ENCODE data around the gene PAMR1. TPM values are rescaled to one million over a fixed set of nuclear protein-coding genes. Genes with fewer than 3 reads are reported as not detected.

Gene PAMR1
- total RNA-seq, 4 donors from 2014 or later, result 2.6 to 15.6 (median 6.0) TPM

DNA sequence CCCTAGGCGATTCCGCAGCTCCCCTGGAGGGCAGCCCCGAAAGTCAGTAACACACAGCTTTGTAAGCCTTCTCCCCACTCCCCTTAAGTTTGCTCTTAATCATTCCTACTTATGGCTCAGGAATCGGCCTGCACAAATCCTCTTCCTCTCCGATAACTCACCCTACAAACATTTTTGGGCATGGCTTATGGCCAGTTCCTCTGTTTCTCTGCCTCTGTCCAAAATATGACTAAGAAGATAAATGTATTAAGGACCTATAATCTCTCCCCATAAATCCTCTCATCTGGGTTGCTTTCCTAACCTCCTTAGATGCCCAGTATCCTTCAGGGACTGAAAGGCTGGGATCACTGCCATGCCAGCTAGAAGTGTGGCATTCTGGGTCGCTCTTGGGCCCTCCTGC is 41.0 kb downstream of the PAMR1 start:
- TF ChIP-seq, protein P1, sequence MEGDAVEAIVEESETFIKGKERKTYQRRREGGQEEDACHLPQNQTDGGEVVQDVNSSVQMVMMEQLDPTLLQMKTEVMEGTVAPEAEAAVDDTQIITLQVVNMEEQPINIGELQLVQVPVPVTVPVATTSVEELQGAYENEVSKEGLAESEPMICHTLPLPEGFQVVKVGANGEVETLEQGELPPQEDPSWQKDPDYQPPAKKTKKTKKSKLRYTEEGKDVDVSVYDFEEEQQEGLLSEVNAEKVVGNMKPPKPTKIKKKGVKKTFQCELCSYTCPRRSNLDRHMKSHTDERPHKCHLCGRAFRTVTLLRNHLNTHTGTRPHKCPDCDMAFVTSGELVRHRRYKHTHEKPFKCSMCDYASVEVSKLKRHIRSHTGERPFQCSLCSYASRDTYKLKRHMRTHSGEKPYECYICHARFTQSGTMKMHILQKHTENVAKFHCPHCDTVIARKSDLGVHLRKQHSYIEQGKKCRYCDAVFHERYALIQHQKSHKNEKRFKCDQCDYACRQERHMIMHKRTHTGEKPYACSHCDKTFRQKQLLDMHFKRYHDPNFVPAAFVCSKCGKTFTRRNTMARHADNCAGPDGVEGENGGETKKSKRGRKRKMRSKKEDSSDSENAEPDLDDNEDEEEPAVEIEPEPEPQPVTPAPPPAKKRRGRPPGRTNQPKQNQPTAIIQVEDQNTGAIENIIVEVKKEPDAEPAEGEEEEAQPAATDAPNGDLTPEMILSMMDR (IDR thresholded peaks at IDR 0.05; ENCODE audit: low read depth), result no peak

GRCh38 chr11:35483131-35483820 is 42.1 kb downstream of the PAMR1 start:
- TF ChIP-seq, protein P1 (IDR thresholded peaks at IDR 0.05; ENCODE audit: low read depth), result no peak

DNA sequence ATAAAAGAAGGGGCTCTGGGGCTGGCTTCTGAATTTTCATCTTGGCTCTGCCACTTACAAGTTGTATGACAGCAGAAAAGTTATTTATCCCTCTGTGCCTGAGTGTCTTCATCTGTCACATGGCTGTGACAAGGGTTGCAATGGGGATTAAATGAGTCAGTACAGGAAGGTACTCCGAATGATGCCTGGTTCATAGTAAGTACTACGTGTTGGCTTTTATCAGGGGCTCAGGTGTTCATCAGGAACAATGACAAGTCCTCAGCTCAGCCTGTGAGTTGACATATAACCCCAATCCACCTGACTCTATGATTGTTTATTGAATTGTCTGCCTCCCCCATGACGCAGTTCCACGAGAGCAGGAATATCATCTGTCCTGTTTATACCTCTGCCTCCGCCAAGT is 45.7 kb downstream of the PAMR1 start:
- TF ChIP-seq, protein P1 (IDR thresholded peaks at IDR 0.05; ENCODE audit: low read depth), result no peak

GRCh38 chr11:35478471-35479091 is 46.8 kb downstream of the PAMR1 start:
- TF ChIP-seq, protein P1 (IDR thresholded peaks at IDR 0.05; ENCODE audit: low read depth), result no peak

- TF ChIP-seq, protein P1 (IDR thresholded peaks at IDR 0.05; ENCODE audit: low read depth), result no peak
Measured at GRCh38 chr11:35477901-35478300, 47.5 kb downstream of the PAMR1 start.

- TF ChIP-seq, protein P1 (IDR thresholded peaks at IDR 0.05; ENCODE audit: low read depth), result no peak
Measured at GRCh38 chr11:35474688-35475087, 50.7 kb downstream of the PAMR1 start.

DNA sequence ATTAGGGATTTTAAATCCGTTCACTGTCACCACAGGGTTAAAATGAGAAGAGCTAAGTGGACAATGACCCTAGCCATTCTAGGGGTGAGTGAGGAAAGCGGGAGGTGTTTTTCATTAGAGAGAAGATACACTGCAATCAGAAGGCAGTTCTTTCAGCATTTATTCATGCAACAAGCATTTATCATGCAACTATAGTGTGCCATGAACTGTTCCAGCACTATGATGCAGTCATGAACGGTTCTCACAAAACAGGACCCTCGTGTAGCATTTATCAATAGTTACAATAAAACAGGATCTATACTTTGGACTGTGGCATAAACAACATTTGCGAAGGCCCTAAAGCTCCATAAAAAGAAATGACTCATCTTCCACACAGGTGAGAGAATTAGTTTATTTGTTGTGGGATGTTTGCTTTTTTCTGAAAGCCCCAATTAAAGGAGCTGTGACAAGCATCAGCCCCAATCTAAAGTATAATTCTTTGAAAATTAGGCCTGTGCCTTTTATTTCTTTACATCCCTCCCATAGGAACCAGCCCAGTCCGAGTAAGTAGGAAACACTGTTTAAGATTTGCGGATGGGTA is 51.5 kb downstream of the PAMR1 start:
- TF ChIP-seq, protein P1 (IDR thresholded peaks at IDR 0.05; ENCODE audit: low read depth), result no peak
